ENCODE results near the gene SOX10.

SOX10 gene

DNA sequence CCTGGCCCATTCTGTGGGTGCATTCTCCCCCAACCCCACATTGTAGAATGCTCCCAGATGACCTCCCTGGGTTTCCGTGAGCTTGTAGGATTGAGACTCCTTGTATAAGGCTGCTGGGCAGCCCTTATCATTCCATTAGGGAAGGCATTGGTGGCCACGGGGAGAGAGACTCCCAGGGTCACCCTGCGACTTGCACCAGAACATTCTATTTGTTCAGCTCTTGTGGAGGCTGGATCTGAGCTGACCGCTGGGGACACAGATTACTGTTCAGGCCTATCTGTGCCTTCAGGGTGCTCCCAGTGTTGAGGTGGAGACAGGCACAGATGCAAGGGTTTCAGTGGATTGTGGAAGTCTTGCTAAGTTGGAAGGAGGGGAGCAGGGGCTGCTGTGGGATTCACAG lies 60.4 kb downstream of the SOX10 start:
- H3K4me1 Mint-ChIP-seq = peaks cover 9% of the 10 kb centered on the region
- peaks cover 27% of the 10 kb centered on the region for H3K36me3 Mint-ChIP-seq
- H3K27ac Mint-ChIP-seq = no peak overlapping the region
- H3K4me3 Mint-ChIP-seq = no peak overlapping the region
- H3K27me3 Mint-ChIP-seq = no peaks in the 10 kb centered on the region
- H3K9me3 Mint-ChIP-seq = no peaks in the 10 kb centered on the region
- no peak for ATAC-seq
